CD4-positive, alpha-beta memory T cell (primary cell): ENCODE measurements around the gene EFNA1. TPM values are rescaled to one million over a fixed set of nuclear protein-coding genes. Genes with fewer than 3 reads are reported as not detected.

Experiments used
- CTCF ChIA-PET: fragments of 350-600 bp; sonication (Branson Sonifier 250); formaldehyde crosslinking; loops from one replicate; lab custom pipeline; 2021; ENCODE audit warnings: inconsistent platforms; ENCODE audit not compliant: partially characterized antibody; lab: Charles Lee
- POLR2A ChIA-PET: fragments of 350-600 bp; sonication (Branson Sonifier 250); formaldehyde crosslinking; loops from one replicate; lab custom pipeline; 2021; ENCODE audit not compliant: partially characterized antibody; lab: Charles Lee
- DNase-seq, 5 donors: peaks; one replicate each; pipeline versions ENCODE4 v3.0.0 to v3.0.0-alpha.2; 2020 to 2022; ENCODE audit warnings: mixed read lengths in 1 of 5
- H3K27ac ChIP-seq: one replicate; pipeline ENCODE4 v1.7.0; 2013; ENCODE audit warnings: low read depth, low read length
- H3K27me3 ChIP-seq: 2 replicates; pipeline ENCODE4 v1.7.0; 2013; ENCODE audit warnings: mild to moderate bottlenecking, low read length, moderate library complexity; ENCODE audit not compliant: insufficient read depth
- H3K36me3 ChIP-seq: 2 replicates; pipeline ENCODE4 v1.7.0; 2013; ENCODE audit warnings: mild to moderate bottlenecking, low read length, moderate library complexity; ENCODE audit not compliant: insufficient read depth
- H3K4me1 ChIP-seq: 2 replicates; pipeline ENCODE4 v1.7.0; 2013; ENCODE audit warnings: mild to moderate bottlenecking, low read length, moderate library complexity; ENCODE audit not compliant: insufficient read depth
- H3K4me3 ChIP-seq, 2 donors: one replicate each; pipeline ENCODE4 v1.7.0; 2013; ENCODE audit warnings: low read length in 2 of 2, mild to moderate bottlenecking in 1 of 2
- H3K9me3 ChIP-seq, 2 donors: one replicate each; pipeline ENCODE4 v1.7.0; 2013; ENCODE audit warnings: low read length in 2 of 2, control low read depth in 1 of 2; ENCODE audit not compliant: control insufficient read depth in 1 of 2
- H3K27ac Mint-ChIP-seq, 7 donors: one replicate each; pipeline ENCODE4 v1.8.0; 2020 to 2021; ENCODE audit warnings: mixed read lengths in 7 of 7, mild to moderate bottlenecking in 6 of 7, inconsistent platforms in 3 of 7, moderate library complexity in 3 of 7
- H3K27me3 Mint-ChIP-seq, 2 donors: one replicate each; pipeline ENCODE4 v1.8.0; 2020 to 2021; ENCODE audit warnings: mixed read lengths in 2 of 2
- H3K36me3 Mint-ChIP-seq, 2 donors: one replicate each; pipeline ENCODE4 v1.8.0; 2020 to 2021; ENCODE audit warnings: mixed read lengths in 2 of 2, inconsistent platforms in 1 of 2, mild to moderate bottlenecking in 1 of 2
- H3K4me1 Mint-ChIP-seq, 4 donors: one replicate each; pipeline ENCODE4 v1.8.0; 2020 to 2021; ENCODE audit warnings: mixed read lengths in 4 of 4, mild to moderate bottlenecking in 1 of 4
- H3K4me3 Mint-ChIP-seq, 8 donors: one replicate each; pipeline ENCODE4 v1.8.0; 2020 to 2021; ENCODE audit warnings: mixed read lengths in 8 of 8, mild to moderate bottlenecking in 7 of 8, moderate library complexity in 6 of 8, inconsistent platforms in 3 of 8
- H3K9me3 Mint-ChIP-seq, 8 donors: one replicate each; pipeline ENCODE4 v1.8.0; 2020 to 2021; ENCODE audit warnings: mixed read lengths in 8 of 8, mild to moderate bottlenecking in 5 of 8, inconsistent platforms in 3 of 8, moderate library complexity in 1 of 8
- intact Hi-C: fragments of 100-400 bp; cut with micrococcal nuclease; formaldehyde crosslinking; loops from one replicate; pipeline ENCODE4 v1.15.1; 2023
- polyA plus RNA-seq, 2 donors: library from polyadenylated mRNA; unstranded; fragments of 300-500 nt; fragmentation: Illumina TruSeq; gene quantifications; one replicate each; pipeline ENCODE4 v1.2.3, GENCODE V29; 2021
- total RNA-seq, 2 experiments: library from RNA; stranded (reverse); gene quantifications; one replicate each; pipeline ENCODE4 v1.2.3, GENCODE V29; 2021

EFNA1 gene
- total and polyA plus RNA-seq, 4 experiments from 2014 or later = 0.84 to 2.0 (median 1.6) TPM

GRCh38 chr1:155081472-155082300 lies 46.0 kb upstream of the EFNA1 start:
- ChIA-PET POLR2A (interaction anchor here (0.9 to 2.9 kb wide), 8 partner anchors 11 to 138 kb away, joined by 3 to 16 read pairs (median 4); partner anchors contain the start of genes EFNA4, PBXIP1 and PYGO2), CTCF (interaction anchor here (1.4 to 5.0 kb wide), 5 partner anchors 11 to 31 kb away, joined by 3 to 74 read pairs (median 6); partner anchors contain the start of genes ADAM15 and EFNA4)
- Histone ChIP-seq H3K27ac (no peak overlapping the region), H3K9me3 (no peaks in the 10 kb centered on the region), H3K36me3 (no peaks in the 10 kb centered on the region), H3K27me3 (peaks cover 34% of the 10 kb centered on the region), H3K4me3 (peak overlapping the region in 1 of 2 donors; percentile 41), H3K4me1 (peaks cover 73% of the 10 kb centered on the region)
- intact Hi-C loops = loop anchor here (5.0 kb wide), 1 partner anchor 604 kb away; no protein-coding TSS in a partner anchor
- Mint-ChIP-seq H3K4me3 (peak overlapping the region; percentile 79 to 89 (median 84)), H3K27me3 (peaks cover 13 to 35% of the 10 kb centered on the region in 2 donors), H3K27ac (peak overlapping the region in 5 of 7 donors; percentile 1 to 93 (median 67)), H3K36me3 (peaks cover 0 to 3% of the 10 kb centered on the region in 2 donors), H3K4me1 (peaks cover 33 to 69% (median 47%) of the 10 kb centered on the region in 4 donors), H3K9me3 (no peaks in the 10 kb centered on the region)
- peak in 1 of 5 donors; percentile 39 for DNase-seq

GRCh38 chr1:155082301-155083051 lies 45.2 kb upstream of the EFNA1 start:
- Histone ChIP-seq H3K27me3 (peaks cover 34% of the 10 kb centered on the region), H3K4me1 (peaks cover 74% of the 10 kb centered on the region), H3K27ac (no peak overlapping the region), H3K36me3 (no peaks in the 10 kb centered on the region), H3K4me3 (peak overlapping the region in 1 of 2 donors; percentile 41), H3K9me3 (no peaks in the 10 kb centered on the region)
- peak overlapping the region in 6 of 8 donors; percentile 38 to 83 (median 58) for H3K4me3 Mint-ChIP-seq
- H3K27me3 Mint-ChIP-seq = peaks cover 13 to 35% of the 10 kb centered on the region in 2 donors
- CTCF ChIA-PET = interaction anchor here (1.5 to 5.0 kb wide), 3 partner anchors 17 to 32 kb away, joined by 3 to 74 read pairs (median 6); partner anchors contain the start of genes ADAM15 and EFNA4
- no peaks in the 10 kb centered on the region for H3K9me3 Mint-ChIP-seq
- intact Hi-C loops = loop anchor here (5.0 kb wide), 1 partner anchor 605 kb away; no protein-coding TSS in a partner anchor
- peak in 1 of 5 donors; percentile 59 for DNase-seq
- peak overlapping the region in 2 of 7 donors; percentile 53 to 54 for H3K27ac Mint-ChIP-seq
- peaks cover 33 to 63% (median 46%) of the 10 kb centered on the region in 4 donors for H3K4me1 Mint-ChIP-seq
- H3K36me3 Mint-ChIP-seq = peaks cover 0 to 3% of the 10 kb centered on the region in 2 donors
- POLR2A ChIA-PET = interaction anchor here (1.5 kb wide), 1 partner anchor 146 kb away, joined by 3 read pairs; the partner anchor contains the start of gene PMVK

DNA sequence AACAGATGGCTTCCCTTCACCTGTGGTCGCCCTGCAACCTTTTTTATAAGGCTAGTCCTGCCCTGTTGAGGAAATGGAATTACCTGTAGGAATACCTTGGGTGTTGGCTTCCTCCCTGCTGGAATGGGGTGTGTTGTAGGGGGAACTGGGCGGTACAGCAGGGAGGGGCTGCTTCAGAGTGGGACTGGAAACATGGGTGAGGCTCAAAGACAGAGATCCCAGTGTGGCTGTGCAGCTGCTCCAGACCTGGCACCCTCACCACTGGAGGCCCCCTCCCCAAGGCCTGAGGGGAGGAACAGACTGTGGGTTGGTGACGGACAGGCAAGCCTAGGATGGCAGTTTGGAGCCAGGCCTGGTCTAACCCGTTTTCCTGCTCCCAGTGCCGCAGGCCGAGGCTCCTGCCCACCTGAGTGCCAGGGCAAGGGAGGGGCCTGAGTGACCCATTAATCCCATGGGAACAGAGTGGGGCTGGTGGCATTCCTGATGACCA lies 44.6 kb upstream of the EFNA1 start:
- CTCF ChIA-PET = interaction anchor here (0.6 to 5.0 kb wide), 4 partner anchors 18 to 39 kb away, joined by 3 to 74 read pairs (median 4); partner anchors contain the start of genes ADAM15 and EFNA4
- intact Hi-C loops = loop anchor here (5.0 kb wide), 1 partner anchor 606 kb away; no protein-coding TSS in a partner anchor
- H3K4me3 Mint-ChIP-seq = peak overlapping the region in 4 of 8 donors; percentile 24 to 83 (median 56)
- peak overlapping the region in 1 of 7 donors; percentile 54 for H3K27ac Mint-ChIP-seq
- no peak for DNase-seq
- H3K4me1 Mint-ChIP-seq = peaks cover 30 to 56% (median 42%) of the 10 kb centered on the region in 4 donors
- Histone ChIP-seq H3K27ac (no peak overlapping the region), H3K9me3 (no peaks in the 10 kb centered on the region), H3K4me1 (peaks cover 74% of the 10 kb centered on the region), H3K36me3 (no peaks in the 10 kb centered on the region), H3K27me3 (peaks cover 34% of the 10 kb centered on the region), H3K4me3 (peak overlapping the region in 1 of 2 donors; percentile 41)
- H3K36me3 Mint-ChIP-seq = peaks cover 0 to 3% of the 10 kb centered on the region in 2 donors
- POLR2A ChIA-PET = interaction anchor here (0.7 to 4.0 kb wide), 4 partner anchors 20 to 147 kb away, joined by 3 to 62 read pairs (median 12); partner anchors contain the start of genes ADAM15, EFNA4, KRTCAP2 and PMVK
- H3K27me3 Mint-ChIP-seq = peaks cover 13 to 35% of the 10 kb centered on the region in 2 donors
- no peaks in the 10 kb centered on the region for H3K9me3 Mint-ChIP-seq

GRCh38 chr1:155083865-155084721 lies 43.6 kb upstream of the EFNA1 start:
- Mint-ChIP-seq H3K36me3 (peaks cover 0 to 3% of the 10 kb centered on the region in 2 donors), H3K9me3 (no peaks in the 10 kb centered on the region), H3K27ac (peak overlapping the region; percentile 3 to 98 (median 93)), H3K27me3 (peaks cover 13 to 35% of the 10 kb centered on the region in 2 donors), H3K4me1 (peaks cover 30 to 52% (median 41%) of the 10 kb centered on the region in 4 donors), H3K4me3 (peak overlapping the region; percentile 91 to 98 (median 94))
- CTCF ChIA-PET = interaction anchor here (0.6 to 5.0 kb wide), 34 partner anchors 9 to 524 kb away, joined by 3 to 74 read pairs (median 6); partner anchors contain the start of genes ADAM15, EFNA4, KRTCAP2 and PBXIP1
- no peaks in the 10 kb centered on the region for H3K36me3 ChIP-seq
- POLR2A ChIA-PET = interaction anchor here (0.6 to 4.0 kb wide), 22 partner anchors 12 to 525 kb away, joined by 3 to 62 read pairs (median 5); partner anchors contain the start of genes ADAM15, EFNA4, KRTCAP2 and PBXIP1
- H3K27ac ChIP-seq = no peak overlapping the region
- H3K27me3 ChIP-seq = peaks cover 34% of the 10 kb centered on the region
- no peaks in the 10 kb centered on the region for H3K9me3 ChIP-seq
- peak in 1 of 5 donors; percentile 36 for DNase-seq
- intact Hi-C loops = loop anchor here (1.0 to 5.0 kb wide), 4 partner anchors 21 to 607 kb away; partner anchors contain the start of genes EFNA4, KRTCAP2 and TRIM46
- H3K4me1 ChIP-seq = peaks cover 65% of the 10 kb centered on the region
- H3K4me3 ChIP-seq = peak overlapping the region in 1 of 2 donors; percentile 95

- peak overlapping the region; percentile 80 to 95 for H3K4me3 ChIP-seq
- intact Hi-C loops = loop anchor here (1.0 to 5.0 kb wide), 9 partner anchors 22 to 608 kb away; partner anchors contain the start of genes ADAM15, EFNA4, KRTCAP2 and SLC50A1
- no peaks in the 10 kb centered on the region for H3K9me3 ChIP-seq
- CTCF ChIA-PET = interaction anchor here (0.6 to 5.0 kb wide), 59 partner anchors 10 to 865 kb away, joined by 3 to 74 read pairs (median 4); partner anchors contain the start of genes ADAM15, EFNA1, EFNA4 and KRTCAP2
- peaks cover 34% of the 10 kb centered on the region for H3K27me3 ChIP-seq
- H3K9me3 Mint-ChIP-seq = no peaks in the 10 kb centered on the region
- peak overlapping the region; percentile 88 to 98 (median 94) for H3K27ac Mint-ChIP-seq
- peak overlapping the region; percentile 91 to 98 (median 94) for H3K4me3 Mint-ChIP-seq
- peak overlapping the region; percentile 54 for H3K27ac ChIP-seq
- peaks cover 22 to 44% (median 34%) of the 10 kb centered on the region in 4 donors for H3K4me1 Mint-ChIP-seq
- no peaks in the 10 kb centered on the region for H3K36me3 ChIP-seq
- peaks cover 0 to 3% of the 10 kb centered on the region in 2 donors for H3K36me3 Mint-ChIP-seq
- POLR2A ChIA-PET = interaction anchor here (0.6 to 4.0 kb wide), 29 partner anchors 13 to 681 kb away, joined by 3 to 62 read pairs (median 4); partner anchors contain the start of genes ADAM15, EFNA4, KRTCAP2 and PBXIP1
- peaks cover 57% of the 10 kb centered on the region for H3K4me1 ChIP-seq
- peaks cover 13 to 30% of the 10 kb centered on the region in 2 donors for H3K27me3 Mint-ChIP-seq
- DNase-seq = peak; percentile 92 to 96 (median 92)
These were observed 42.8 kb upstream of the EFNA1 start for GRCh38 chr1:155084722-155085503.
